ENCODE results near the gene TMPRSS3.

The TMPRSS3 gene

GRCh38 chr21:42395905-42396651 is at the start of gene TMPRSS3:
Gene TMPRSS3 (minus strand): TSS chr21:42396052. CDS start chr21:42395417, 635 bp downstream.
- no peak for DNase-seq

DNA sequence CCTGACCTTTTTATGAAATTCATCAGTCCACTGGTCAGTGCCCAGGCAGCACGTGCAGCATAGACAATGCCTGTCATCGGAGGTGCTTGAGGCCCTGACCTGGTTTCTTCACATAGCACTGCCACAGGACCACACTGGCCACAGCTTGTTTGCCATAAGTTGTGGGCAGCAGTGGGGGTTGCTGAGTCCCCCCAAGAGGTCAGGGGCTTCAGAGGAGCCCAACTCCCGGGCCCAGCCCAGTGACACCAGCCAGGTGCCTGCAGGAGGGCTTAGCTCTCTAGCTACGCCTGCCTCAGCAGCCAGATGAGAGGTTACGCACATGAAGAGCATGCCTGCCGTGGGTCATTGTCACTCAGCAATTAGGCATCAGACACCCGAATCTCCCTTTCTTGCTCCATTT is 49.5 kb upstream of the TMPRSS3 start:
- DNase-seq = no peak

GRCh38 chr21:42444745-42445059 is 48.9 kb upstream of the TMPRSS3 start:
- no peak for DNase-seq

DNA sequence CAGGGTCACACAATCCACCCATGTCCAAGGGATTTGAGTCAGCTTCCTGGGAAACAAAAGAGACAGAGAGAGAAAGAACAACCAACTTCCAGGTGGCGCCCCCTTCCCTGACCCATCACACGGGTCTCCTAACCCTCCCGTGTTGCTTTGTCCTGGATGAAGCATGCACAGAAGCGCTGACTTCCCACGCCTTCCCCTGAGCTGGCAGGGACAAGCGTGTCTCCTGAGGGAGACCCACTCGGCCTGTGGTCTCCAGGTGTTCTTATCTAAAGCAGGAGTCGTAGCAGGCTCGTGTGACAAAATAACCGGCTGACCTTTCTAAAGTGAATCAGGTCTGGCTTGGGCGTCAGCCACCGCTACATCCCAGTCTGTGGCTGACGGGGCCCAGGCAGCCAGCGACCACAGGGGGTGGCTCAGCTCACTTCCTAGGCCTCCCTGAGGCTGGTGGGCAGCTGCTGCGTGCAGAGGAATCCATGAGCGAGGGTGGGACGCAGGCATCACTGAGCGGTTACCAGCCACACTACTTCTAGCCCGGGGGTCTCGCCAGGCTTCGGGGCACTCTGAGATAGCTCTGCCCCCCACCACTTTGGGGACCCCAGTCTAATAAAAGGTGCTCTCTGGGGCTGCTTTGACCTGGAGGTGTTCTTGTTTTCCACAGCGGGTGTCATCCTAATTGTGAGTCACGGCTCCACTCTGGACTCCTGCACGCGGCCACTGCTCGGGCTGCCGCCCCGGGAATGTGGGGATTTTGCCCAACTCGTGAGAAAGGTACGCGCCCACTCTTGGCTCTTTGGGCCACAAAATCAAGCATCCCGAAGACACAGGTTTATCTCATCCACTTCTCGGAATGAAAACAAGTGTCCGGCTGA is 48.3 kb upstream of the TMPRSS3 start:
- no peak for DNase-seq

- DNase-seq = no peak
Measured at GRCh38 chr21:42443181-42443785, 47.4 kb upstream of the TMPRSS3 start.

DNA sequence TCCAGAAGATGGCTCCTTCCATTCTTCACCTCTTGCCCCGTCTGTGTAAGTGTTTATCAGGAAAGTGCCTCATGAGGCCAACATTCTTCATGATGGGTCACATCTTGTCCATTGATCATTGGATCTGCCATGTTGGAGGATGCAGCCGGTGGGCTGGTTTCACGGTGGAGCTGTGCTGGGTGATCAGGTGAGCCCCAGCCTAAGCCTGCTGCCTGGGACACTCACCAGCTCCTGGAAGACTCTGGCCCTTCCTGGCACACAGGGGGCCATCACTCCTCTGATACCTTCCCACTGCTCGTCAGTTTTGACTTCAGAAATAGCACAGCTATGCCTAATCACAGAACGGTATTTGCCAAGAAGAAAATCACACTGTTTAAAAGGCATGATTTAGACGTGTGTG is 46.1 kb upstream of the TMPRSS3 start:
- no peak for DNase-seq

- no peak for DNase-seq
Measured at GRCh38 chr21:42440187-42440792, 44.4 kb upstream of the TMPRSS3 start.

GRCh38 chr21:42439284-42440186 is 43.7 kb upstream of the TMPRSS3 start:
- no peak for DNase-seq

GRCh38 chr21:42438316-42439205 is 42.7 kb upstream of the TMPRSS3 start:
- no peak for DNase-seq

- no peak for DNase-seq
Measured at GRCh38 chr21:42437786-42438185, 41.9 kb upstream of the TMPRSS3 start.

DNA sequence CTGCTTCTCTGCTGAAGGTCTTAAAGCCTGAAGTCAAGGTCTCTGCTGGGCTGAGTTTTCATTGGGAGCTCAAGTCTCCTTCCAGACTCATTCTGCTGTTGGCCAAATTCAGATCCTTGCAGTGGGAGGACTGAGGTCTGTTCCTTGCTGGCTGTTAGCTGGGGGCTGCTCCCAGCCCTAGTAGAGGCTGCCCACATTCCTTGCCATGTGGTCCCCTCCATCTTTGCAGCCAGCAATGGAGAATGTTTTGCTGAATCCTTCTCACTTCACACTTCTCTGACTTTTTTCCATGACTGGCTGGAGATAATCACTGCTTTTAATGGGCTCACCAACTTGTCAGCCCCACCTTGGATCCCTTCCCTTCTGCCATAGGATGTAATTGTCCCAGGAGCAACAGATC is 41.1 kb upstream of the TMPRSS3 start:
- DNase-seq = no peak

DNA sequence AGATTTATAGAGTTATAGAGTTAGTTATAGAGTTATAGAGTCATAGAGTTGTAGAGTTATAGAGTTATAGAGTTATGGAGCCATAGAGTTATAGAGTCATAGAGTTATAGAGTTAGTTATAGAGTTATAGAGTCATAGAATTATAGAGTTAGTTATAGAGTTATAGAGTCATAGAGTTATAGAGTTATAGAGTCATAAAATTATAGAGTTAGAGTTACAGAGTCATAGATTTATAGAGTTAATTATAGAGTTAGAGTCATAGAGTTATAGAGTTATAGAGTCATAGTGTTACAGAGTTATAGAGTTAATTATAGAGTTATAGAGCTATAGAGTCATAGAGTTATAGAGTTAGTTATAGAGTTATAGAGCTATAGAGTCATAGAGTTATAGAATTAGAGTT is 40.0 kb upstream of the TMPRSS3 start:
- DNase-seq = no peak

GRCh38 chr21:42435401-42435800 is 39.5 kb upstream of the TMPRSS3 start:
- no peak for DNase-seq

DNA sequence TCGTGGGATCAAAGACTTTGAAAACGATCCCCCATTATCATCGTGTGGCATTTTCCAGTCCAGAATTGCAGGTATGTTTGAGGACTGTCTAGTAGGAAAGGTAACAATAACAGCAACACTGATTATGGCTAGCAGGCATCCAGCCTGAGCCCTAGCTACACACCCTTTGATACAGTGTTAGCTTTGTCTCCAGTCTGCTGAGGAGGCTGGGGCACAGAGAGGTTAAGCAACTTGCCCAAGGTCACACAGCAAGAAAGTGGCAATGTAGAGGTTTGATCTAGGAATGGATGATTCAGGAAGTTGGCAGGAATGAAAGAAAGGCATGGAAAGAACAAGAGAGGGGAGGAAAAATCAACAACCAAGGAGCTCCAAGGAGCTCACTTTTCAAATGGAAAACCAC is 39.0 kb upstream of the TMPRSS3 start:
- no peak for DNase-seq

- DNase-seq = no peak
Measured at GRCh38 chr21:42433946-42434551, 38.2 kb upstream of the TMPRSS3 start.

DNA sequence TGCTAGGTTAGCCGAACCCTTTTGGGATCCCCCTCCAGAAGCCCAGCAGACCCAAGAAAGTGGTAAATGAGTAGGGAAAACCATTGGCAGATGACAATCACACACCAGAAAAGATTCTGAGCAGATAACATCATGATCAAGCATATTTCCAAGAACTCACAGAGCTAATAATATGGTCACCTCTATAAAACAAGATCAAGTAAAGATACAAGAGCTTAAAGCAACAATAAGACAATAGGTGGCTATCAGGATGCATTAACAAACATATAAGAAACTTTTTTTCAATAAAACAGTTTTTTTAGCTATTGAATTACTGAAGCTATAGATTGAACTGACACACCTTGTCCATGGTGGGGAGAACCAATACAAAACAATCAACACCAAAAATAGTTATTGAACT is 36.8 kb upstream of the TMPRSS3 start:
- no peak for DNase-seq

DNA sequence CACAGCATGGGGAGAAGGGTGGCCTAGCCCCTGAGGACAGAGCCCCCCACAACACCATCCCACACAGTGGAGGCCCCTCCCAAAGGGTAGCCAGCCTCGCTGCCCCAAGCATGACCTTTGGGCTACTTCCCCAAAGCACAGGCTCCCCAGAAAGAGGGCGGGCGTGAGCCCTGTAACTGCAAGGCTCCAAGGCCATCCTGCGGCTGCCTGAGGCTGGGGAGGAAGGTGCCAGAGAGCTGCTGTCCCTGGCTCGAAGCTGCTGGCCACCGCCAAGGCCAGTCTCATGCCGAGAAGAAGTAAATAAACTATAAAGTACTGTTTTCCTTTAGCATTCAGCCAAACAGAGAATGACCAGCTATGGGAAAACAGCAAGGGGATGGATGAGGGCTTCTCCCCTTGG is 35.3 kb upstream of the TMPRSS3 start:
- no peak for DNase-seq

DNA sequence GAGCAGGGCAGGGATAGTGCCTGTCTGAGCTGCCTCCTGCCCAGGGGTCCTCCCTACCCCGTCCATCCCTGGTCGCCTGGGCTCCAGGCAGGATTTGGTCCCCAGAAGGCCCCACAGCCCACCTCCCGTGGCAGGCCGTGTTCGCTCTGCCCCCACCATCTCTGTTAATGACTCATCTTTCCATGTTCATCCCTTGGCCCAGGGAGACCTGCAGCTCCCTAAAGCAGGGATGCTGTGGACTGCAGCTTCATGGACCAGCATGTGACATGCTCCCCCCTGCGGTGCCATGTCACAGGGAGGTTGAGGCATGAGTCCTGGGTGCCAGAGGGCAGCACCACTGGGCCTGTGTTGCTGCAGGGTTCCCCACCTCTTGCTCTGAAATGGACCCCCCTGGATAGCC is 34.7 kb upstream of the TMPRSS3 start:
- DNase-seq = no peak

DNA sequence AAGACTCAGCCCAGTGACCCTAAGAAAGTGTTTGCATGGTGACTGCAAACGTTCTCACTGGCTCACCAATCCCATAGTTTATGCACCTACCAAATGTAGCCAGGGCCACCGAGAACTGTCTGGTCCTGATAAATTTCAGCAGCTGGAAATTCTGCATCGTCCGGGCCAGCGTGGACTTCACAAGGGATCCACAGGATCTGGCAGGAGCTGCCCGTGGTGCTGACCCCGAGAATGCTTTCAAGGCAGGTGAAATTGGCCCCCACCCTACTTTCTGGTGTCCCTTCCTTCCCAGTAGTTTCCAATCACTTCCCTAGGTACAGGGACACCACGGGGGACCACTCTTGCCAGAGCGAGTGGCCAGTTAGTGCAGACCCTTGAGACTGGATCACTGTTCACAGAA is 34.0 kb upstream of the TMPRSS3 start:
- no peak for DNase-seq

DNA sequence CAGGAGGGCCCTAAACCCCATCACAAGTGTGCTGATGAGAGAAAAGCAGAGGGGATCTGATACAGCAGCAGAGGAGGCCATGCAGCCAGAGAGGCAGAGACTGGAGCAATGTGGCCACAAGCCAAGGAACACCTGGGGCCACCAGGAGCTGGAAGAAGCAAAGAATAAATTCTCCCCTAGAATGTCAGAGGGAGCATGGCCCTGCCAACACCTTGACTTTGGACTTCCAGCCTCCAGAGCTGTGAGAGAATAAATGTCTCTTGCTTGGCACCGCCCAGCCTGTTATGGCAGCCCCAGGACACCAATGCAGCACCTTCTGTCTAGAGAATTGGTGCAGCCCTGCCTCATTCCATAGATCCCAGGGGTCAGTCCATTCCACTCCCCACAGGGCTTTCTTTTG is 33.2 kb upstream of the TMPRSS3 start:
- no peak for DNase-seq

DNA sequence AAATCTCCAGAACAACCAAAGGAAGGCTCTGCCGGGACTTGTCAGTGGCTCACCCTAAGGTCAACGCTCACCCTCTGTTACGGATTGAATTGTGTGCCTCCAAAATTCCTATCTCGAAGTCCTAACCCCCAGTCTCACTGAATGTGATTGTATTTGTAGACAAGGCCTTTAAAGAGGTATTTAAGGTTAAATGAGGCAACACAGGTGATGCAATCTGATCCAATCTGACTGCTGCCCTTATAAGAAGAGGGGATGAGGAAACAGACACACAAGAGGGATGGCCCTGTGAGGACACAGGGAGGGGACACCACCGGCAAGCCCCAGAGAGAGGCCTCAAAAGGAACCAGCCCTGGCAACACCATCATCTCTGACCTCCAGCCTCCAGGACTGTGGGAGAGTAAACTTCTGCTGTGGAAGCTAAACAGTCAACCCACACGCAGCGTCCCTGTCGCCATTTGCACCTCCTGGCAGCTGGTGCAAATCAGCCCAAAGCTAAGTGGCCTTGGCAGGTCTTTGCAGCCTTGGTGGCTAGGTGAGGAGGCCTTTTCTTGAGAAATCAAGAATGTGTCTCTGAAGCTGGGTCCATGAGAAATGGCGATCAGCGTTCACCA is 32.1 kb upstream of the TMPRSS3 start:
- DNase-seq = no peak
